ENCODE results near the gene KIRREL2. TPM values are rescaled to one million over a fixed set of nuclear protein-coding genes. Genes with fewer than 3 reads are reported as not detected.
"Not testable (repeated sequence)": the region's sequence is repeated elsewhere in the genome, so short reads cannot be mapped to it uniquely, and the experiment has no call there.

KIRREL2 gene
- total and polyA plus RNA-seq, 9 of the 15 experiments (the other 6 are each of a cell fraction or from before 2014, with no cell fraction given), result 0.01 to 0.12 (median 0.09) TPM; not detected in 4

DNA sequence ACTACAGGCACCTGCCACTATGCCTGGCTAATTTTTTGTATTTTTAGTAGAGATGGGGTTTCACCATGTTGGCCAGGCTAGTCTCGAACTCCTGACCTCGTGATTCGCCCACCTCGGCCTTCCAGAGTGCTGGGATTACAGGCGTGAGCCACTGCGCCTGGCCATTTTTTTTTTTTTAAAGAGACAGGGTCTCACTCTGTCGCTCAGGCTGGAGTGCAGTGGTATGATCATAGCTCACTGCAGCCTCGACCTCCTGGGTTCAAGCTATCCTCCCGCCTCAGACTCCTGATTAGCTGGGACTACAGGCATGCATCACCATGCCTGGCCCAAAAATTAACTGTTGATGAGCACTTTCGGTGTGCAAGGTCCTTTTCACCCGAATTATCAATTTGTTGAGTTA, 20.6 kb upstream of the KIRREL2 start:
- H2AFZ ChIP-seq (ENCODE audit: low read depth, low read length); H3K9me3 ChIP-seq (replicated peaks; ENCODE audit: control insufficient read depth, insufficient read depth, low read depth, low read length); H3K4me2 ChIP-seq (ENCODE audit: insufficient read depth, low read length); ATAC-seq; H3K4me3 ChIP-seq; in situ Hi-C loops (cut with MboI); BruUV-seq (replicated peaks); H3K4me1 ChIP-seq (replicated peaks in 1 of 2; ENCODE audit: control insufficient read depth in 2 of 2, insufficient read depth in 2 of 2, low read length in 2 of 2); H3K9ac ChIP-seq (ENCODE audit: insufficient read depth in 1 of 2, low read depth in 2 of 2, low read length in 2 of 2); H3K36me3 ChIP-seq (ENCODE audit: control insufficient read depth, insufficient read depth, low read length); FAIRE-seq; H3K9me1 ChIP-seq (ENCODE audit: control insufficient read depth, insufficient read depth, low read length); H3K79me2 ChIP-seq (ENCODE audit: control insufficient read depth, insufficient read depth, low read length); CTCF ChIA-PET (ENCODE audit: low intra/inter-chr PET ratio); intact Hi-C loops (cut with micrococcal nuclease); H3K27ac ChIP-seq (ENCODE audit: extremely low read depth, low read depth, low read length); DNase-seq (ENCODE audit: extremely low read depth in 1 of 4, low spot score in 3 of 4); H4K20me1 ChIP-seq (replicated peaks; ENCODE audit: control insufficient read depth, insufficient read depth, low read length): not testable (repeated sequence)
- H3K27me3 ChIP-seq (ENCODE audit: control insufficient read depth in 2 of 2, insufficient read depth in 2 of 2, low read length in 2 of 2), result peaks cover 12 to 42% of the 10 kb centered on the region in 2 experiments; a peak in 4 of 5 replicates
- POLR2A ChIA-PET, result interaction anchor here (0.5 to 0.8 kb wide), 2 partner anchors 11 to 101 kb away, joined by 3 to 4 read pairs; no protein-coding TSS in a partner anchor
- 0 out of 2 replicates have a peak, but pooled peaks have one; percentile 53 for TF ChIP-seq ZFP91 (CRISPR knock-in tag; IDR thresholded peaks at IDR 0.05)
- 0 out of 2 replicates have a peak, but pooled peaks have one; percentile 57 for TF ChIP-seq ZNF384 (IDR thresholded peaks at IDR 0.05; ENCODE audit: low read depth, low read length)
- 0% methylated on average over 11 of the region's 11 CpGs for WGBS (ENCODE audit: insufficient coverage, low coverage, missing lambda C conversion rate)

GRCh38 chr19:35841961-35842595, 14.6 kb upstream of the KIRREL2 start:
- WGBS (ENCODE audit: insufficient coverage, low coverage, missing lambda C conversion rate), result 6% methylated on average over 12 of the region's 13 CpGs
- H3K27ac ChIP-seq (ENCODE audit: extremely low read depth, low read depth, low read length), result no peak overlapping the region
- peaks cover 4% of the 10 kb centered on the region for H3K9me1 ChIP-seq (ENCODE audit: control insufficient read depth, insufficient read depth, low read length)
- DNase-seq (ENCODE audit: extremely low read depth in 1 of 4, low spot score in 3 of 4) (no peak), FAIRE-seq (no peak), ATAC-seq (no peak)
- H3K9ac ChIP-seq (ENCODE audit: insufficient read depth in 1 of 2, low read depth in 2 of 2, low read length in 2 of 2), result no peak overlapping the region
- H4K20me1 ChIP-seq (replicated peaks; ENCODE audit: control insufficient read depth, insufficient read depth, low read length), result peaks cover 5% of the 10 kb centered on the region
- no peak overlapping the region for H3K4me3 ChIP-seq
- intact Hi-C loops (cut with micrococcal nuclease) (no loop called here), in situ Hi-C loops (cut with MboI) (no loop called here)
- ChIA-PET CTCF (ENCODE audit: low intra/inter-chr PET ratio) (no interaction called here), POLR2A (interaction anchor here (0.6 kb wide), 1 partner anchor 85 kb away, joined by 3 read pairs; no protein-coding TSS in a partner anchor)
- no peaks in the 10 kb centered on the region for H3K9me3 ChIP-seq (replicated peaks; ENCODE audit: control insufficient read depth, insufficient read depth, low read depth, low read length)
- no TSS peak for BruUV-seq (replicated peaks)
- H3K27me3 ChIP-seq (ENCODE audit: control insufficient read depth in 2 of 2, insufficient read depth in 2 of 2, low read length in 2 of 2), result peaks cover 14 to 36% of the 10 kb centered on the region in 2 experiments; a peak in 4 of 5 replicates
- no peak overlapping the region for H2AFZ ChIP-seq (ENCODE audit: low read depth, low read length)
- no peaks in the 10 kb centered on the region for H3K79me2 ChIP-seq (ENCODE audit: control insufficient read depth, insufficient read depth, low read length)
- H3K4me1 ChIP-seq (replicated peaks in 1 of 2; ENCODE audit: control insufficient read depth in 2 of 2, insufficient read depth in 2 of 2, low read length in 2 of 2), result peaks cover 9 to 27% of the 10 kb centered on the region in 2 experiments
- no peak overlapping the region for H3K4me2 ChIP-seq (ENCODE audit: insufficient read depth, low read length)
- no peaks in the 10 kb centered on the region for H3K36me3 ChIP-seq (ENCODE audit: control insufficient read depth, insufficient read depth, low read length)
- no peak for TF ChIP-seq ZNF3 (CRISPR knock-in tag; IDR thresholded peaks at IDR 0.05)
- no peak for TF ChIP-seq HDAC3 (IDR thresholded peaks at IDR 0.05; ENCODE audit: borderline replicate concordance, partially characterized antibody)
- TF ChIP-seq, protein P1, sequence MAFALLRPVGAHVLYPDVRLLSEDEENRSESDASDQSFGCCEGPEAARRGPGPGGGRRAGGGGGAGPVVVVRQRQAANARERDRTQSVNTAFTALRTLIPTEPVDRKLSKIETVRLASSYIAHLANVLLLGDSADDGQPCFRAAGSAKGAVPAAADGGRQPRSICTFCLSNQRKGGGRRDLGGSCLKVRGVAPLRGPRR (CRISPR knock-in tag; IDR thresholded peaks at IDR 0.05), result no peak
- TF ChIP-seq ZHX1 (conservative IDR thresholded peaks at IDR 0.05; ENCODE audit: low read length), result no peak
- TF ChIP-seq POLR2G (IDR thresholded peaks at IDR 0.05; ENCODE audit: low read depth, low read length), result no peak
- no peak for TF ChIP-seq RBM34 (IDR thresholded peaks at IDR 0.05; ENCODE audit: borderline replicate concordance, insufficient read depth, low read length)
- TF ChIP-seq XRCC5 (IDR thresholded peaks at IDR 0.05; ENCODE audit: low read depth, low read length), result no peak
